CD4-positive, alpha-beta T cell (primary cell): ENCODE measurements around the gene ESR1. TPM values are rescaled to one million over a fixed set of nuclear protein-coding genes. Genes with fewer than 3 reads are reported as not detected.

ENCODE experiments used
- ATAC-seq: fragments of 200-7000 bp; cut with Tn5 transposase; one replicate; pipeline ENCODE4 v1.10.0; 2022; ENCODE audit warnings: mild to moderate bottlenecking; ENCODE audit not compliant: poor library complexity
- CTCF ChIA-PET: fragments of 350-600 bp; sonication (Branson Sonifier 250); formaldehyde crosslinking; loops from one replicate; lab custom pipeline; 2021; ENCODE audit warnings: antibody characterized with exemption, inconsistent platforms; lab: Charles Lee
- POLR2A ChIA-PET: fragments of 350-600 bp; sonication (Branson Sonifier 250); formaldehyde crosslinking; loops from one replicate; lab custom pipeline; 2021; ENCODE audit warnings: antibody characterized with exemption, inconsistent platforms; lab: Charles Lee
- DNase-seq, 14 experiments: peaks; one replicate each; pipeline ENCODE4 v3.0.0-alpha.2; 2013 to 2020; ENCODE audit warnings: mixed read lengths in 2 of 14
- H3K27ac ChIP-seq, 2 donors: one replicate each; pipeline versions ENCODE4 v1.5.1 to v1.7.0; 2013; ENCODE audit warnings: low read length in 2 of 2, low read depth in 1 of 2, mild to moderate bottlenecking in 1 of 2
- H3K27me3 ChIP-seq, 2 experiments: 1 replicate in 1 of 2; 2 replicates in 1 of 2; pipeline versions ENCODE4 v1.6.1 to v1.7.0; 2013; ENCODE audit warnings: low read length in 2 of 2, control low read depth in 1 of 2, mild to moderate bottlenecking in 1 of 2, moderate library complexity in 1 of 2; ENCODE audit not compliant: insufficient read depth in 2 of 2, control insufficient read depth in 1 of 2
- H3K36me3 ChIP-seq: one replicate; pipeline ENCODE4 v1.6.1; 2013; ENCODE audit warnings: low read length, control low read depth; ENCODE audit not compliant: insufficient read depth
- H3K4me1 ChIP-seq: one replicate; pipeline ENCODE4 v1.6.1; 2013; ENCODE audit warnings: low read length, control low read depth; ENCODE audit not compliant: insufficient read depth
- H3K4me3 ChIP-seq: one replicate; pipeline ENCODE4 v1.5.1; 2013; ENCODE audit warnings: mild to moderate bottlenecking, low read length, moderate library complexity
- H3K9me3 ChIP-seq, 2 experiments: 1 replicate in 1 of 2; 2 replicates in 1 of 2; pipeline versions ENCODE4 v1.6.1 to v1.7.0; 2013; ENCODE audit warnings: low read length in 2 of 2, mild to moderate bottlenecking in 2 of 2, control low read depth in 1 of 2, moderate library complexity in 1 of 2; ENCODE audit not compliant: control insufficient read depth in 1 of 2, insufficient read depth in 1 of 2
- H3K27ac Mint-ChIP-seq: one replicate; pipeline ENCODE4 v1.8.0; 2020; ENCODE audit warnings: mixed read lengths
- H3K27me3 Mint-ChIP-seq: one replicate; pipeline ENCODE4 v1.8.0; 2021; ENCODE audit warnings: mixed read lengths
- H3K36me3 Mint-ChIP-seq: one replicate; pipeline ENCODE4 v1.8.0; 2021; ENCODE audit warnings: low read depth, mixed read lengths
- H3K4me1 Mint-ChIP-seq: one replicate; pipeline ENCODE4 v1.8.0; 2021; ENCODE audit warnings: low read depth, mixed read lengths
- H3K4me3 Mint-ChIP-seq: one replicate; pipeline ENCODE4 v1.8.0; 2020; ENCODE audit warnings: mild to moderate bottlenecking, mixed read lengths
- H3K9me3 Mint-ChIP-seq: one replicate; pipeline ENCODE4 v1.8.0; 2020; ENCODE audit warnings: mixed read lengths
- intact Hi-C, 2 experiments: fragments of 100-400 bp; cut with DNase I in 1 of 2; cut with micrococcal nuclease in 1 of 2; formaldehyde crosslinking; loops; one replicate each; pipeline versions ENCODE4 v1.15.1 to v1.9.0; 2023 to 2025; cut with DNase I, micrococcal nuclease
- total RNA-seq, 174 experiments: library from RNA in 2 of 174; stranded (reverse) in 2 of 174; gene quantifications; one replicate each; pipeline ENCODE4 v1.2.3 and lab custom pipeline; 2021 to 2026
- TF ChIP-seq, protein P1 (sequence below): fragments of 200-600 bp; IDR thresholded peaks from one replicate; pipeline ENCODE4 v1.8.0; 2022; ENCODE audit warnings: antibody characterized with exemption, mild to moderate bottlenecking

ESR1 gene
- total RNA-seq, 2 experiments from 2014 or later: 2.6 to 2.8 TPM

DNA sequence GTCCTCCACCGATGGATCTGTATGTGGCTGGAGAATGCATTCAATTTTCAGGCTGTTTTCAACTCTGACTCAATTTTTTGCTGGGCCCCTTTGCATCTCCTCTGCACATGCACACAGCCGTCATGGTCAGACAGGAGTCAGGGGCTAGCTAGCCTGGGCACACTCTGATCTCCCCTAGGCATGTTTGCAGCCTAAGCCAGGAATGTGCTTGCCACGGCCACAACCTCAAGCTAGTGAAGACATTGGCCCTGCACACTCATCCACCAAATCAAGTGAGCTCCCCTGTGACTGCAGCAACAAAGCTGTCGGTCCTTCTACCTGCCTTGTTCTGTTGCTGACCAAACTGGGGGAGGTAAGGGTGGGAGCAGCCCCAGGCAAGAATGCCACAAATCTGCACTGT lies 300.5 kb downstream of the ESR1 start:
- Mint-ChIP-seq H3K36me3 (no peaks in the 10 kb centered on the region), H3K27ac (no peak overlapping the region), H3K4me1 (no peaks in the 10 kb centered on the region), H3K4me3 (no peak overlapping the region), H3K27me3 (peaks cover 9% of the 10 kb centered on the region), H3K9me3 (no peaks in the 10 kb centered on the region)
- Histone ChIP-seq H3K4me3 (no peak overlapping the region), H3K4me1 (no peaks in the 10 kb centered on the region), H3K27me3 (no peaks in the 10 kb centered on the region), H3K36me3 (no peaks in the 10 kb centered on the region), H3K27ac (no peak overlapping the region), H3K9me3 (no peaks in the 10 kb centered on the region)
- ATAC-seq (no peak), DNase-seq (no peak)
- POLR2A ChIA-PET: interaction anchor here (0.6 kb wide), 1 partner anchor 1961 kb away, joined by 3 read pairs; no protein-coding TSS in a partner anchor
- CTCF ChIA-PET: no interaction called here
- TF ChIP-seq, protein P1, sequence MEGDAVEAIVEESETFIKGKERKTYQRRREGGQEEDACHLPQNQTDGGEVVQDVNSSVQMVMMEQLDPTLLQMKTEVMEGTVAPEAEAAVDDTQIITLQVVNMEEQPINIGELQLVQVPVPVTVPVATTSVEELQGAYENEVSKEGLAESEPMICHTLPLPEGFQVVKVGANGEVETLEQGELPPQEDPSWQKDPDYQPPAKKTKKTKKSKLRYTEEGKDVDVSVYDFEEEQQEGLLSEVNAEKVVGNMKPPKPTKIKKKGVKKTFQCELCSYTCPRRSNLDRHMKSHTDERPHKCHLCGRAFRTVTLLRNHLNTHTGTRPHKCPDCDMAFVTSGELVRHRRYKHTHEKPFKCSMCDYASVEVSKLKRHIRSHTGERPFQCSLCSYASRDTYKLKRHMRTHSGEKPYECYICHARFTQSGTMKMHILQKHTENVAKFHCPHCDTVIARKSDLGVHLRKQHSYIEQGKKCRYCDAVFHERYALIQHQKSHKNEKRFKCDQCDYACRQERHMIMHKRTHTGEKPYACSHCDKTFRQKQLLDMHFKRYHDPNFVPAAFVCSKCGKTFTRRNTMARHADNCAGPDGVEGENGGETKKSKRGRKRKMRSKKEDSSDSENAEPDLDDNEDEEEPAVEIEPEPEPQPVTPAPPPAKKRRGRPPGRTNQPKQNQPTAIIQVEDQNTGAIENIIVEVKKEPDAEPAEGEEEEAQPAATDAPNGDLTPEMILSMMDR: no peak
- intact Hi-C loops: no loop called here

DNA sequence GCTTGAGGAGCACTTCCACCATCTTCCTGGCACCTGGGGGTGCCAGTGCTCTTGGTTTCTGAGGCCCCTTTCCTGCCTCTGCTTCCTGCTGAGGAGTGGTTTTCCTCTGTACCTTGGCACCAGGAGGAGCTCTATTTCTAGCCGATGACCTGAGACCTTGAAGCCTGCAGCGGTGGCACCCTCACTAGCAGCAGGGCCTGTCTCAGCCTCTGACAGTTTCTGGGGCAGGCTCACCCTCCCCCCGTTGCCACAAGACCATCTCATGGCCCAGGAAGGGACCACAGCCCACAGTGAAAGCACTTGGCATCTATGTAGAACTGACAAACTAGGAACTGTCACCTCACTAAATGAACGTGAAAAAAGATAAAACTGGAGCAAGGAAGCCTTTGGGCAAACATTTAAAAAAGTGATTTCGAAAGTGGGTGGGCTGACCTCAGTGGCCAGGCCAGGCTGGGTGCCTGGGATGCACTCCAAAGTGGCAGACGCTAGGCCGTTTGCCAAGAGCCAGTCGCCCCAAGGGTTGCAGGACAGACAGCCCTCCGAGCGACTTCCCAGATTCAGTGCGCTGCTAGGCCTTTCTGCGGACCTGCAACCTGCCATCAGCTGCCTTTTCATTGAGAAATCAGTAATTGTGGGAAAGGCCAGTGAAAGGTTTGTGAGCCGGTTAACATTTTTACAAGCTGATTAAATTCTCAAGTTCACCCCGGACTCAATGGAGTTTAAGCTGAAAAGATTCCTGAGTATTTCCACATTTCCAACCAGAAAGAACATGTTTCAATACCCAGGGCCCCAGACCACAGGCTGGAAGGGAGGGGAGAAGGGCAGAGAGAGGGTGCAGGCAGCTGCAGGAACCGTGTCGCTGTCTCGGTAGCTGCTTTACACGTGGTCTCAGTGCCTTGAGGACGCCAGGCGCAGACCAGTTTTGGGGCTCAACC lies 303.7 kb downstream of the ESR1 start:
- no peaks in the 10 kb centered on the region for H3K36me3 ChIP-seq
- no peaks in the 10 kb centered on the region for H3K27me3 ChIP-seq
- no peak for ATAC-seq
- H3K9me3 Mint-ChIP-seq: no peaks in the 10 kb centered on the region
- H3K4me3 Mint-ChIP-seq: no peak overlapping the region
- POLR2A ChIA-PET: no interaction called here
- no peaks in the 10 kb centered on the region for H3K36me3 Mint-ChIP-seq
- intact Hi-C loops: no loop called here
- CTCF ChIA-PET: no interaction called here
- no peak overlapping the region for H3K27ac Mint-ChIP-seq
- TF ChIP-seq, protein P1: no peak
- H3K9me3 ChIP-seq: no peaks in the 10 kb centered on the region
- H3K4me1 Mint-ChIP-seq: no peaks in the 10 kb centered on the region
- H3K4me1 ChIP-seq: no peaks in the 10 kb centered on the region
- no peak for DNase-seq
- peaks cover 9% of the 10 kb centered on the region for H3K27me3 Mint-ChIP-seq
- H3K27ac ChIP-seq: no peak overlapping the region
- no peak overlapping the region for H3K4me3 ChIP-seq

DNA sequence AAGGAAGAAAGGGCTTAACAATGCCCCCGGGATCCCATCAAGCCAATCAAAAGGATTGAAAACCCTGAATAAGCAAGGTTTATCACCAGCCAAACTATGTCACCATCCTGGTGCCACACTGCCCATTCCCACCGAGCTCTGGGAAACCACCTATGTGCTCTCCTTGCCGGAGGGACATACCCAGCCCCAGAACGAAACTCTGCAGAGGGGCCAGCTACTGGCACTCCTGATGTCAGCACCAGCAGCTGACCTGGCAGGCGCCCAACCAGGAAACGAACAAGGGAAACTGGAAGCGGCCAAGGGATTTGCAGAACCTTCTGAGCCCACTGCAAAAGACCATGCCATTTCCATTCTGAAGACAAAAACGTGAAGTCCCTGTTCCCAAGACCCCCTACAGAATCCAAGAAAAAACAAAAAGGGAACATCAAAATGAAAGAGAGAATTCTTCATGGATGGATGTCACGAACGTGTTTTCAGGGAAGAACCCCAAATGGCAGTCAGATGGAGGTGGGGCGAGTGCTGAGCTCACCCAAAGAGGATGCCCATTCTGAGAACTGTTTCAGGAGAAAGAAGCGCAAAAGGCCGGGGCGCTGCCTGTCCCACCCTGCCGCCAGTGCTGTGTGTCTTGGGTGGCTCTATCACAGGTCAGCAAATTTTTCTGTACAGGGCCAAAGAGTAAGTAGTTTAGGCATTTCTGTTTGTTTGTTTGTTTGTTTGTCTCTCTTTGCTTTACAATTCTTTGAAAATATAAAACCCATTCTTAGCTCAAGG lies 305.2 kb downstream of the ESR1 start:
- Mint-ChIP-seq H3K27ac (no peak overlapping the region), H3K27me3 (peaks cover 9% of the 10 kb centered on the region), H3K9me3 (no peaks in the 10 kb centered on the region), H3K4me3 (no peak overlapping the region), H3K4me1 (peaks cover 11% of the 10 kb centered on the region), H3K36me3 (no peaks in the 10 kb centered on the region)
- no peak for DNase-seq
- H3K27me3 ChIP-seq: no peaks in the 10 kb centered on the region
- no peak for ATAC-seq
- H3K9me3 ChIP-seq: no peaks in the 10 kb centered on the region
- no peaks in the 10 kb centered on the region for H3K4me1 ChIP-seq
- TF ChIP-seq, protein P1: no peak
- intact Hi-C loops: no loop called here
- POLR2A ChIA-PET: no interaction called here
- H3K36me3 ChIP-seq: no peaks in the 10 kb centered on the region
- no peak overlapping the region for H3K4me3 ChIP-seq
- no peak overlapping the region for H3K27ac ChIP-seq
- CTCF ChIA-PET: no interaction called here
